T1000 (cell line): ENCODE measurements around the gene DGKH.

ENCODE experiments used
- DNase-seq: peaks from one replicate; lab custom pipeline; 2025; ENCODE audit warnings: mixed read lengths; lab: John Stamatoyannopoulos, UW

Gene DGKH, protein sequence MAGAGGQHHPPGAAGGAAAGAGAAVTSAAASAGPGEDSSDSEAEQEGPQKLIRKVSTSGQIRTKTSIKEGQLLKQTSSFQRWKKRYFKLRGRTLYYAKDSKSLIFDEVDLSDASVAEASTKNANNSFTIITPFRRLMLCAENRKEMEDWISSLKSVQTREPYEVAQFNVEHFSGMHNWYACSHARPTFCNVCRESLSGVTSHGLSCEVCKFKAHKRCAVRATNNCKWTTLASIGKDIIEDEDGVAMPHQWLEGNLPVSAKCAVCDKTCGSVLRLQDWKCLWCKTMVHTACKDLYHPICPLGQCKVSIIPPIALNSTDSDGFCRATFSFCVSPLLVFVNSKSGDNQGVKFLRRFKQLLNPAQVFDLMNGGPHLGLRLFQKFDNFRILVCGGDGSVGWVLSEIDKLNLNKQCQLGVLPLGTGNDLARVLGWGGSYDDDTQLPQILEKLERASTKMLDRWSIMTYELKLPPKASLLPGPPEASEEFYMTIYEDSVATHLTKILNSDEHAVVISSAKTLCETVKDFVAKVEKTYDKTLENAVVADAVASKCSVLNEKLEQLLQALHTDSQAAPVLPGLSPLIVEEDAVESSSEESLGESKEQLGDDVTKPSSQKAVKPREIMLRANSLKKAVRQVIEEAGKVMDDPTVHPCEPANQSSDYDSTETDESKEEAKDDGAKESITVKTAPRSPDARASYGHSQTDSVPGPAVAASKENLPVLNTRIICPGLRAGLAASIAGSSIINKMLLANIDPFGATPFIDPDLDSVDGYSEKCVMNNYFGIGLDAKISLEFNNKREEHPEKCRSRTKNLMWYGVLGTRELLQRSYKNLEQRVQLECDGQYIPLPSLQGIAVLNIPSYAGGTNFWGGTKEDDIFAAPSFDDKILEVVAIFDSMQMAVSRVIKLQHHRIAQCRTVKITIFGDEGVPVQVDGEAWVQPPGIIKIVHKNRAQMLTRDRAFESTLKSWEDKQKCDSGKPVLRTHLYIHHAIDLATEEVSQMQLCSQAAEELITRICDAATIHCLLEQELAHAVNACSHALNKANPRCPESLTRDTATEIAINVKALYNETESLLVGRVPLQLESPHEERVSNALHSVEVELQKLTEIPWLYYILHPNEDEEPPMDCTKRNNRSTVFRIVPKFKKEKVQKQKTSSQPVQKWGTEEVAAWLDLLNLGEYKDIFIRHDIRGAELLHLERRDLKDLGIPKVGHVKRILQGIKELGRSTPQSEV

DNA sequence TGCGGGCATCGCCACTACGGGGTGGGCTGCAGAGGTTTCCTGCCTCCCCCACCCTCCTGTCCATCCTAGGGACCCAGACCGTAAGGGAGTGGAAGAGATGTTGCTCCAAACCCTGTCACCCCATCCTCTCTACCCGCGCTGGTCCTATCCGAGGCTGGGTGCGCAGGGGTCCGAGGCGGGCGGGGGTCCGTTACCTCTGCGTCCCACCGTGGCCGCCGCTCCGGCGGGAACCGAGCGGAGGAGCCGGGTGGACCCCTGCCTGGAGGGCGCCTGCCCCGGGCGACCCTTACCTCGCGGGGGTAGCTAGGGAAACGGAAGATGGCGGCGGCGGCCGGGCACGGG is at the start of gene DGKH:
DGKH (plus strand) TSS at position 307 of the 342 bp plus-strand sequence. CDS start 126 bp downstream, outside the sequence.
- no peak for DNase-seq

DNA sequence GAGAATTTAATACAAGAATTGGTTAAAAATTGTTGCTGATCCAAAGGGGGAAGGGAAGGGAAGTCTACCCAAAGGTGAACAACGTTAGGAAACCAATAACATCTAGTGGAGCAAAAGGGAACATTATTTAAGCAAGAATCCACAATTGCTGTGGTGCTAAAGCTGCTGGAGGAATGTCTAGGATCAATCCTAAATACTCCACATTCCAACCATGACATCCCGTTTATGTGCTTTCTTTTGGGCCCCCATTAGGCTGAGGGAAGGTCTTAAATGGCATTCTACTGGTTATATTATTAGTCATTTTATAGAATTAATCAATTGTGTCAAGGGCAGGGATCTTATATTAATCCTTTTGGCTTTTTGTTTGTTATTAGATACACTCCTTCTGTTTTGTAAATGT is 47.6 kb upstream of the DGKH start:
- DNase-seq, result no peak

DNA sequence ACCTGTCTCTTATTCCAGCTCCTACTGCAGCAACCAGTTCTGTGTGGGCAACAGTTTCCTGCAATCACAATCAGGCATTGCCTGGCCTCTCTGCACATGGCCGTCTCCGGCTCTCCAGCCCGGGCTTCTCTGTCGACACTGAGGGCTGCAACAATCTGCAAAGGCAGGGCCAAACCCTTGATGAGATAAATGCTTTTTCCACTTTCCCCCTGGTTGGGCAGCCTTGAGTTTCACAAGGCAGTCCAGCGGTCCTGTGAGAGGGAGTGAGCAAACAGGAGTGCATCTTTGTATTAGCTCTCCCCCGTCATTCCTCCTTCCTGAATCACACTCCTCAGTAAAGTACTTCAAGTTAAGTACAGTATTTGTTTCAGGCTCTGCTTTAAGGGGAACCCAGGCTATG is 46.9 kb upstream of the DGKH start:
- DNase-seq, result no peak

DNA sequence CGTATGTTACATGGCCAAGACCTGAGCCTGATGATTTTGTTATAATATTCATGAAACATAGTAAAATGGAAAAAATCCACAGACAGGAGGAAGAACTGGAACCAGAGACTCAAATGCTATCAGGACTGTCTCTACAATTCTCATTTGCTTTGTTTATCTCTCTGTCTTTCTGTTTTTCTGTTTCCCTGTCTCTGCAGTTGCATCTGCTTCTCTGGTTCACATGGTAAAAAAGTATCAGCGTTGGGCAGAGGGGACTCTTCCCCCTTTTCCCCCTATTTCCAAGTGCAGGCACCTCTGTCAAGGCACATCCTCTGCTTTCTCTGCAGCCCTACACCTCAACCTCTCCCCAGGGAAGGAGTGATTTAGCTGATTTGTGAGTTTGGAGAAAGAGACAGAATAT is 46.4 kb upstream of the DGKH start:
- DNase-seq, result no peak

DNA sequence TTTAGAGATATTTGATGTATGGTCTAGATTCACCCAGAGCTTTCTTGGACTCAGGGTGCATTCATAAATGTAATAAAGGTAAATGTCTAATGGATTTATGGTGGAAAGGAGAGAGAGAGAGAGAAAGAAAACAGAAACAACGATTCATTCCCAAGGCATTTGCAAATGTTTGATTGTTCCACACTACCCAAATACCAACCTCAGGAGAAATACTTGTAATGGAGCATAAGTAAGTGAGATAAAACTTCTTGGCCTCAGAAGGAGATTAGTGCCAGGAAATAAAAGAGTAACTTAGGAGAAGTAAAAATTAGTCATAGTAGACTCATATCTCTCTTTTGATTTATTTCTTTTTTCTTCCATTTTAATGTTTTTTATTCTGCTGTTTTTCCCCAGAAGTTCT is 40.6 kb upstream of the DGKH start:
- no peak for DNase-seq

DNA sequence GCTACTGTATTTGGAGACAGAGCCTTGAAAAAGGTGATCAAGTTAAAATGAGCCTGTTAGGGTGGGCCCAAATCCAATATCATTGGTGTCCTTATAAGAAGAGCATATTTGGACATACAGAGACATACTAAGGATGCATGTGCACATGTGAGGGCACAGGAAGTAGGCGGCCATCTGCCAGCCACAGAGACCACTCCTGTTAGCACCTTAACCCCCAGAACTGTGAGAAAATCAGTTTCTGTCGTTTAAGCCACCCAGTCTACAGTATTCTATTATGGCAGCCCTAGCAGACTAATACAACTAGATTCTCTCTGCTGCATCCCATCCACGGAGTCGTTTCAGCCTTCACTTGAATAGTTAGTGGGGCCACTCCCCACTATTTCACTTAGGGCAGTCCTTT is 39.4 kb upstream of the DGKH start:
- DNase-seq, result no peak

DNA sequence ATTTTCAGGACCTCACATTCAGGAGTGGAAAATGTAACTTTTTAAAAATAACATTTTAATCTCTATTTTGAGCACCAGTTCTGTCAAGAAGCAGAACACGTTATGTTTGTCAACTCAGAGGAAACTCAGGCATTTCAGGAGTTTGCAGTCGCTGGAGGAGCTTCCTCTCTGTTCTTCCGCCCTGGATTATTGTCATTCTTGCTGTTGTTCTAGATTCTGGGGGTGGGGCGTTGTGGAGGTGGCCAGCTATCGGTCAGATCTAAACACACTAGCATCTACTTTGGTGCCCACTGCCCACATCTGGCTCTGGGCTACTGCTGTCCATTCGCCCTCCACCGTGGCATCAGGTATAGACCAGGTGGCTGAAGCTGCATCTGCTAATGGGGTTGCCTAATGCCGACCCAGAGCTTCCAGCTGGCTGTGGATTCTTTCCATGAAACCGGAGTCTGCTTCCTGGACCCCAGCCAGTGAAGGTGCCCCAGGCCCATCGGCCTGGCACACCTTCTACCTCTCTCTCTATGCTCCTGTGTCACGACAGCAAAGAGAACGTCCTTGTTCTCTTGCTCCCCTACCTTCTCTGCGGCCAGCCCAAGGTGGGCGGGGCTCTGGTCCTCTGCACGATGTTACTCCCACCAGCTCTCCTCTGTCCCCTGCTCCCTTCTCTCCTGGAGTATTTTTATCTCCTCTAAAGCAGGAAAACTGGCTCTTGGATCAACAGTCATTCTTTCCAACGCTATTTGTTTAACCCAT is 36.7 kb upstream of the DGKH start:
- no peak for DNase-seq

DNA sequence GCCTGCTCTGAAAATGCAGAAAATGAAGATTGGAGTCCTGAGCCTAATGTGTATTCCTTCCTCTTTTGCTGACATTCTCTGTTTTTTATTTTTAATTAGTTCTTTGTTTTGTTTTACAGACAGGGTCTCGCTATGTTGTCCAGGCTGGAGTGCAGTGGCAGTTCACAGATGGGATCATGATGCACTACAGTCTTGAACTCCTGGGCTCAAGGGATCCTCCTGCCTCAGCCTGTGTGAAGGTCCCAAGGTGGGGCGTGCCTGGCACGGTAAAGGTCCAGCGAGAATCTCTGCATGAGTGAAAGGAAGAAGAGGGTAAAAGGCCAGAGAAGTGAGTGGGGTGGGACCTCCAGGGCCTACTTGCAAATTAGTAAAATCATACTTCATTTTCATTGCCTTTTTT is 34.3 kb upstream of the DGKH start:
- no peak for DNase-seq

DNA sequence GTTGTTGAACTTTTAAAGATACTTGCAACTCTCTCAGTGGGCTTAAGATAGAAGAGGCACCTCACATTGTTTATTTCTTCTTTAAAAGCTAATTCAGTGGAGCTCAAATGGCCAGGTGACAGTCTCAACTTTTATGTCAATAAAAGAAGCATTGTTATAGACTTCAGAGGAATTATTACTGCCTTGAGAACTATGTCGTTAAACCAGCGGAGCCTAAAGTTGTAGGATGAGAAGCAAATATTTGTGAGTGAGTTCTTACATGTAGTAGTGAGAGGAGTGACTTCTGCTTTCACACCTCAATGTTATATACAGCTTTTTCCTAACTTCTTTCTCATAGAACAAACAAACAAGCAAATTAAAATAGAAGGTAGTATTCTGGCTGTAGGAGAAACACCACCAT is 31.2 kb upstream of the DGKH start:
- DNase-seq, result no peak

DNA sequence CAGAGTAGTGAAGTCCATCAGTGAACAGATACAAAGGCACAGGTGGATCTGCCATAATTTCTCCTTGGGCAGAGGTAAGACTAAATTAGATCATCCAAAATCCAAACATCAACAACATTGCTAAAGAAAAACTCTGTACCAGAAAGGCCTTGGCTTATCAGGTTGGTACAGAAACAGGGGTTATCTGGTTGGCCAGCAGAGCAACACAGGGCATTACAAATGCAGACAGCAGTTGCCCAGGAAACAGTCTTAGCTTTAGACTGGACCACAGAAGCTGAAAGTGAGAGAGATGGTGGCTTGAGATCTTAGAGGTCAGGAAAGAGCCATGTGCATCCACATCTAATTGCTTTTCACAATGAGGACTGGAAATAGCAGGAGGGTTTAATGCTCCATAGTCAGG is 26.6 kb upstream of the DGKH start:
- no peak for DNase-seq

DNA sequence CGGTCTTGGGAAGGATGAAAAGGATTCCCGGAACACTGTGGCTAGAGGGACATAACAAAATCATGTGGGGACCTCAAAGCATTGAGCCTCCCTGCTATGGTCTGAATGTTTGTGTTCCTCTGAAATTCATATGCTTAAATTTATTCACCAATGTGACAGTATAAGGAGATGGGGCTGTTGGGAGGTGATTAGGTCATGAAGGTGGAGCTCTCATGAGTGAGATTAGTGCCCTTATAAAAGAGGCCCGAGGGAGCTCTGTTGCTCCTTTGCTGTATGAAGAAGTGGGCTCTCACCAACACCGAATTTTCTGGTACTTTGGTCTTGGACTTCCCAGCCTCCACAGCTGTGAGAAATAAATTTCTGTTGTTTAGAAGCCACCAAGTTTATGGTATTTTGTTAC is 26.1 kb upstream of the DGKH start:
- DNase-seq, result no peak

DNA sequence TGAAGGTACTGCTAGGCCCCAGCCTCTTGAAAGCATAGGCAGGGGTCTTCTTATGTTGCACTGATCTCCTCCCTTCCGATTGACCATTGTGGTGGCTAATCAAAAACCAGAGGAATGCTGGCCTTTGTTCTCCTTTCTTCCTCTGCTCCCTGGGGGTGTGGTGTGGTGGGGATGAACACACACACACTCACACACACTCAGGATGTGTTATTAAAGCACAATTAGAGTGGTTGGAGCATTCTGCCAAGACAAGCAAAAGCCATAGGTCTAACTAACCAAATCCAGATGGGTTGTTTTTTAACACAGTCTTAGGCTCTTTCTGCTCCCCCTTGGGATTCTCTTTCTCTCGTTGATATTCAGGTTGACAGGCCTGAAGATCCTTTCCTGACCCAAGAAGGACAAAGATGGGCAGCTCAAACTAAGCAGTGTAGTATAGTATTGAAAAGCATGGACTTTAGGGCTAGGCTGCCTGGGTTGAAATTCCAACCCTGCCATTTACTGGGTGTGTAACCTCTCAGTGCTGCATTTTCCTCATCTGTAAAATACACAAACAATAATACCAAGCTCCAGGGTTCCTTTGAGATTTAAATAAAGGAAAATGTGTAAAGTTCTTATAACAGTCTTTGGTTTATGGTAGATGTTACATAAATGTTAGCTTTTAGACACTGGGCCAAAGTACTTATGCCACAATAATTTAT is 25.5 kb upstream of the DGKH start:
- DNase-seq, result no peak

DNA sequence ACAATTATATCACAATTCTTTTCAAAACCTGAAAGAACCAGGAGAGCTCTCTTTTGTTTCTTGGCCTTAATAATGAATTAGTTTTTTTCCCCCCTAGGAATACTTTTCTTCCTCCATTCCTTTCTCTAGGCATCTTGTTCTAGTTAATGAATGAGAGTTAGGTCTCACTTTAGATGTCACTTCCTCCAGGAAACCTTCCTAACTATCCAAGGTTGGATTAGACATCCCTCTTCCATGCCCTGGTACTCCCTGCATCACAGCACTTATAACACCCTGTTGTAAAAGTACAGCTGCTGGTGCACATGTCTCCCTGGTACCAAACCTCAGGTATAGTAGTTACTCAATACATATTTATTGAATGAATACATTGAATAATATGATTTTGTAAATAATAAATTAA is 21.2 kb upstream of the DGKH start:
- DNase-seq, result no peak

DNA sequence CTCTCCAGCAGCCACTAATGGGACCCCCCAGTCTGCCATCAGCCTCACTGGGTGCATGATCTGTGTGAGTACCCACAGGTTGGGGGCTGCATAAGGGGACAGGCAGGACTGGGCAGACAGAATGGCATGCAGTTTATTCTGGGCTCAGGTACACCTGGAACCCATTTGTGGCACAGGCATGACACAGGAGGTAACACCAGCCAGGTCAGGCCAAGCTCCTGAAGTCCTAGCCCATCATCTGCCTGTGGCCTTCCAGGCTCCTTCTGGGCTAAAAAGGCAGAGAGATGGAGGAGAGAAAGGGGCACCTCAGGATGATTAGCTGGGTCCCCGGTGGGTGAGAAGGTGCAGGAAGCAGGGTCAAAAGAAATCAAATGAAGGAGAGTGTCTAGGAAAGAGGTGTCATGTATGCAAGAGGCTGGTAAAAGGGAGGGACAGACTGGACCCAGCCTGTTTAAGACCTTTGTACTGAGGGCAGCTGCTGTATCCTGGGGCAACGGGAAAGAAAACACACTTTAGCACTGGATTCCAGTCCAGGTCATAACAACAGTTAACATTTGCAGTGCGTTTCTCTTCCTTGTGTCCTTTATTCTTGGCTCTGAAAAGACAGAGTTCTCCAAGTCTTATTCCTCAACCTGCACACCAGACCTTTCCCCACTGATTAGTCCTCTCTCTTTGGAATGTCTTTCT is 20.2 kb upstream of the DGKH start:
- no peak for DNase-seq

DNA sequence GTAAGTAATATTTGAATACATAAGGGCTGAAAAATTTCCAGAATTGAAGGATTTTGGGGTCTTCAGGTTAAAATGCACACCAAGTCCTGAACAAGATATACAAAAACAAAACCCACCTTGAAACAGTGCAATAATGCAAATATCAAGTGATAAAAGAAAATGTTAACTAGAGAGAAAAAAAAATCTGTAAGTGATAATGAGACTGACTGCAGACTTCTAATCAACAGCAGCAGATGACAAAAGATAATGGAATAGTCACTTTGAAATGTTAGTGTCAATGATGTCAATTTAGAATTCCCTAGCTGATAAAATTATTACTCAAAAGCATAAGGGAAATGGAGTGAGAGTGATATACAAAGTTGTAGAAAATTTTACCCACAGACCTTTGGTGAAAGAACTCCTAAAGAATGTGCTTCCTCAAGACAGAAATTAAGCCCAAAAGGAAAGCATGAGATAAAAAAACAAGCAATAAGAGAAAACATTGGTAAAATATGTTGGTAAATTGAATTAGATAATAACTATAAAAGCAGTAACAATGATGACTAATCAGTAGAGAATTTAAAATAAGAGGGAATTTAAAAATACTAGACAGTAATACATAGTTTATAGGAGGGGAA is 12.4 kb upstream of the DGKH start:
- DNase-seq, result no peak

DNA sequence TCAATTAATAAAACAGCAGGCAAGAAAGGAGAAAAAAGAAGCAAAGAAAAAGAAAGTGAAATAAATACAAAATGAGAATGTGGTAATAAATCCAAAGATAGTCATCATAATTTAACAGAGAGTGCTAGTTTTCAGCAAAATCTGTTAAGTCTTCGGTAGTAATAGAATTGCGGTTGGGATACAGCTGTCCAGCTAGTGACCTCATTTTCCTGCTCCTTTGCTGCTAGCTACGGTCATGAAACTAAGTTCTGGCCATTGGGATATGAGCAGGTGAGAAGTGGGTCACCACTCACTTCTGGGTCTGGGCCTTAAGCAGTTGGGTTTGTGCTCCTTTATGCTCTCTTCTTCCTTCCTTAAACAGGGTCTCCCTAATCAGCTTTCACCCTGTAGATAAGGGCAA is 11.7 kb upstream of the DGKH start:
- DNase-seq, result no peak

DNA sequence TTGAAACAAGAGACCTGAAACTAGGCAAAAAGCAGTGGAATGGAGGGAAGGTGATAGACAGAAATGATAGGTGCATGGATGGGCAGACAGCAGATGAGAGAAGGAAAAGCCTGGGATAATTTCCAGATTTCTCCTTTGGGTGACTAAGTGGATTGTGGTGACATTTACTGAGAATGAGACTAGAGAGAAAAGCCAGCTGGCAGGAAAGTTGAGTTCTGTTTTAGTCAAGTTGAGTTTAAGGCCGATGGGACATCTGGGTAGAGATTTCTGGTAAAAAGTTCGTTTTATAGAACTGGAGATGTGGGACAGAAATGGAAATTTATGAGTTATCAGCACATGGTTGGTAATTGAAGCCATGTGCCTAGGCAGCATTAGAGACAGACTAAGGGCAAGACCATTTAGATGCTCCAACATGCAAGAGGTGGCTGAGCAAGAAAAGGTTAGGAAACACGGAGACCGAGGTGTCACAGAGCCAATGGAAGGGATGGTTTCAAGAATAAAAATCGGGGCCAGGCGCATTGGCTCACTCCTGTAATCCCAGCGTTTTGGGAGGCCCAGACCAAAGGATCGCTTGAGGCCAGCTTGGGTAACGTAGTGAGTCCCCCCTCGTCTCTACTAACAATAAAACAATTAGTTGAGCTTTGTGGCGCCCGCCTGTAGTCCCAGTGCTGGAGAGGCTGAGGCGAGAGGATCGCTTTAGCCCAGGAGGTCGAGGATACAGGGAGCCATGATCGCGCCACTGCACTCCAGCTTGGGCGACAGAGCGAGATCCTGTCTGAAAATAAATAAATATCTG is 9.6 kb upstream of the DGKH start:
- DNase-seq, result no peak

DNA sequence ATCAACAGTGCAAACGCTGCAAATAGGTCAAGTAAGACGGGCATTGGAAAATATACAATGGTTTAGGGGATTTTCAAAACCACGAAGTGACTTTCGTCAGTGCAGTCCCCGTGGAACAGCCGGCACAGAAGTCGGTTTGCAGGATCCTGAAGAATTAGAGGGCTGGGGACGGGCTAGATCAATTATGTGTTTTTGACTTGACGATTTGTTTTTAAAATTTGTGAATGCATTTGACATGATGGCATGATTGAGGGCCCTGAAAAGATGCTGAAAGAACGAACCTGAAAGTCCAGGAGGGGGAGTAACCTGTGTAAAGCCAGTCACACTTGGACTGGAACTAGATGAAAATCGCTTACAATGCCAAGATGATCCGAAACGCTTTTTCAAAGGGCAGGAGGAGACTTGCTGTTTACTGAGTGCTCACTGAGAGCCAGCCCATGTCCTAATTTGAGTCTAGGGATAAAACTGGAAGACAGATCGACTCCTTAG is 8.9 kb upstream of the DGKH start:
- DNase-seq, result no peak
